ENCODE measurements around the gene LBHD2.

Gene LBHD2

GRCh38 chr14:103103461-103104388, 19.7 kb downstream of the LBHD2 start:
- Histone ChIP-seq H3K4me1 (ENCODE audit: low read length) (peaks cover 52% of the 10 kb centered on the region), H3K4me2 (ENCODE audit: low read length) (no peak overlapping the region), H2AFZ (ENCODE audit: low read depth, low read length) (no peak overlapping the region)

GRCh38 chr14:103104389-103104653, 20.3 kb downstream of the LBHD2 start:
- H3K9me3 ChIP-seq (ENCODE audit: insufficient read depth, low read length) = no peaks in the 10 kb centered on the region
- H3K79me2 ChIP-seq (ENCODE audit: low read length) = no peaks in the 10 kb centered on the region
- no peaks in the 10 kb centered on the region for H4K20me1 ChIP-seq (ENCODE audit: insufficient read depth, low read length)
- peaks cover 55% of the 10 kb centered on the region for H3K4me1 ChIP-seq (ENCODE audit: low read length)
- no peak overlapping the region for H3K4me2 ChIP-seq (ENCODE audit: low read length)
- H3K27me3 ChIP-seq (ENCODE audit: low read depth, low read length) = no peaks in the 10 kb centered on the region
- no peak overlapping the region for H3K4me3 ChIP-seq (ENCODE audit: low read length)
- H3K9ac ChIP-seq (ENCODE audit: low read length) = no peak overlapping the region
- TF ChIP-seq CTCF (IDR thresholded peaks at IDR 0.05; ENCODE audit: low read depth, low read length) (no peak), EZH2phosphoT487 (IDR thresholded peaks at IDR 0.05; ENCODE audit: low read depth) (no peak)
- no peaks in the 10 kb centered on the region for H3K36me3 ChIP-seq (replicated peaks; ENCODE audit: low read depth, low read length)
- H2AFZ ChIP-seq (ENCODE audit: low read depth, low read length) = no peak overlapping the region
- H3K27ac ChIP-seq (ENCODE audit: low read length) = no peak overlapping the region

More at GRCh38 chr14:103103461-103104388, 19.7 kb downstream of the LBHD2 start:
- H3K9ac ChIP-seq (ENCODE audit: low read length) = no peak overlapping the region
- TF ChIP-seq EZH2phosphoT487 (IDR thresholded peaks at IDR 0.05; ENCODE audit: low read depth) = no peak
- TF ChIP-seq CTCF (IDR thresholded peaks at IDR 0.05; ENCODE audit: low read depth, low read length) = no peak
- H3K79me2 ChIP-seq (ENCODE audit: low read length) = no peaks in the 10 kb centered on the region
- H3K36me3 ChIP-seq (replicated peaks; ENCODE audit: low read depth, low read length) = no peaks in the 10 kb centered on the region
- no peak overlapping the region for H3K4me3 ChIP-seq (ENCODE audit: low read length)
- no peaks in the 10 kb centered on the region for H3K27me3 ChIP-seq (ENCODE audit: low read depth, low read length)
- H3K27ac ChIP-seq (ENCODE audit: low read length) = no peak overlapping the region
- H4K20me1 ChIP-seq (ENCODE audit: insufficient read depth, low read length) = no peaks in the 10 kb centered on the region
- H3K9me3 ChIP-seq (ENCODE audit: insufficient read depth, low read length) = no peaks in the 10 kb centered on the region

GRCh38 chr14:103104654-103105452, 20.8 kb downstream of the LBHD2 start:
- no peaks in the 10 kb centered on the region for H3K36me3 ChIP-seq (replicated peaks; ENCODE audit: low read depth, low read length)
- TF ChIP-seq EZH2phosphoT487 (IDR thresholded peaks at IDR 0.05; ENCODE audit: low read depth) (no peak), CTCF (IDR thresholded peaks at IDR 0.05; ENCODE audit: low read depth, low read length) (peak; percentile 95)
- H3K4me1 ChIP-seq (ENCODE audit: low read length) = peaks cover 59% of the 10 kb centered on the region
- H4K20me1 ChIP-seq (ENCODE audit: insufficient read depth, low read length) = no peaks in the 10 kb centered on the region
- H3K9me3 ChIP-seq (ENCODE audit: insufficient read depth, low read length) = no peaks in the 10 kb centered on the region
- no peak overlapping the region for H2AFZ ChIP-seq (ENCODE audit: low read depth, low read length)
- peak overlapping the region; percentile 32 for H3K9ac ChIP-seq (ENCODE audit: low read length)
- no peaks in the 10 kb centered on the region for H3K27me3 ChIP-seq (ENCODE audit: low read depth, low read length)
- no peaks in the 10 kb centered on the region for H3K79me2 ChIP-seq (ENCODE audit: low read length)
- H3K27ac ChIP-seq (ENCODE audit: low read length) = peak overlapping the region; percentile 40; the same call in 1 of the 2 replicates
- peak overlapping the region; percentile 41 for H3K4me3 ChIP-seq (ENCODE audit: low read length)
- H3K4me2 ChIP-seq (ENCODE audit: low read length) = peak overlapping the region; percentile 62

GRCh38 chr14:103105580-103106150, 21.7 kb downstream of the LBHD2 start:
- Histone ChIP-seq H2AFZ (ENCODE audit: low read depth, low read length) (no peak overlapping the region), H4K20me1 (ENCODE audit: insufficient read depth, low read length) (no peaks in the 10 kb centered on the region), H3K36me3 (replicated peaks; ENCODE audit: low read depth, low read length) (no peaks in the 10 kb centered on the region), H3K4me1 (ENCODE audit: low read length) (peaks cover 59% of the 10 kb centered on the region), H3K9me3 (ENCODE audit: insufficient read depth, low read length) (no peaks in the 10 kb centered on the region), H3K4me3 (ENCODE audit: low read length) (peak overlapping the region; percentile 41), H3K9ac (ENCODE audit: low read length) (peak overlapping the region; percentile 32), H3K27me3 (ENCODE audit: low read depth, low read length) (no peaks in the 10 kb centered on the region), H3K27ac (ENCODE audit: low read length) (peak overlapping the region; percentile 40), H3K4me2 (ENCODE audit: low read length) (peak overlapping the region; percentile 62), H3K79me2 (ENCODE audit: low read length) (no peaks in the 10 kb centered on the region)
- peak; percentile 65 for TF ChIP-seq CTCF (IDR thresholded peaks at IDR 0.05; ENCODE audit: low read depth, low read length)
- no peak for TF ChIP-seq EZH2phosphoT487 (IDR thresholded peaks at IDR 0.05; ENCODE audit: low read depth)

Measured in OCI-LY3 (cell line).